Measurements from ENCODE around the gene HNRNPU.

Gene HNRNPU

GRCh38 chr1:244800821-244801220 lies 63.5 kb downstream of the HNRNPU start:
- no peak for DNase-seq

Data from NCI-H1092 (cell line).